CD14-positive monocyte (primary cell): ENCODE data around the gene TOM1L2. TPM values are rescaled to one million over a fixed set of nuclear protein-coding genes. Genes with fewer than 3 reads are reported as not detected.

Experiments used
- DNase-seq, 3 donors: peaks; one replicate each; pipeline ENCODE4 v3.0.0-alpha.2; 2011 to 2022
- H2AFZ ChIP-seq: 2 replicates; pipeline ENCODE4 v1.6.0; 2012; ENCODE audit warnings: mild to moderate bottlenecking, low read depth, low read length, inconsistent platforms; ENCODE audit not compliant: insufficient read depth, poor library complexity, severe bottlenecking
- H3K27ac ChIP-seq, 2 donors: 1 replicate in 1 of 2; 2 replicates in 1 of 2; pipeline ENCODE4 v1.5.1; 2012 to 2013; ENCODE audit warnings: low read length in 2 of 2, control low read depth in 1 of 2, inconsistent platforms in 1 of 2, low read depth in 1 of 2, mild to moderate bottlenecking in 1 of 2
- H3K27me3 ChIP-seq, 2 donors: one replicate each; pipeline versions ENCODE4 v1.6.0 to v1.6.1; 2011 to 2013; ENCODE audit warnings: low read length in 2 of 2; ENCODE audit not compliant: control insufficient read depth in 2 of 2, insufficient read depth in 2 of 2
- H3K36me3 ChIP-seq, 2 donors: replicated peaks in 1 of 2; 1 replicate in 1 of 2; 2 replicates in 1 of 2; pipeline versions ENCODE4 v1.5.1 to v1.6.1; 2012 to 2013; ENCODE audit warnings: low read length in 2 of 2, control low read depth in 1 of 2, inconsistent platforms in 1 of 2, mild to moderate bottlenecking in 1 of 2; ENCODE audit not compliant: insufficient read depth in 2 of 2, control insufficient read depth in 1 of 2
- H3K4me1 ChIP-seq, 2 donors: 1 replicate in 1 of 2; 2 replicates in 1 of 2; pipeline versions ENCODE4 v1.5.1 to v1.6.1; 2012 to 2013; ENCODE audit warnings: low read length in 2 of 2, control low read depth in 1 of 2, inconsistent platforms in 1 of 2, mild to moderate bottlenecking in 1 of 2, moderate library complexity in 1 of 2; ENCODE audit not compliant: insufficient read depth in 2 of 2, control insufficient read depth in 1 of 2
- H3K4me2 ChIP-seq: replicated peaks from 2 replicates; pipeline ENCODE3; 2012; ENCODE audit warnings: low read length, moderate library complexity, mild to moderate bottlenecking; ENCODE audit not compliant: poor library complexity, severe bottlenecking; ENCODE audit errors: extremely low read depth
- H3K4me3 ChIP-seq, 3 experiments: fragments of 200-600 bp in 1 of 3; sonication (generic) in 1 of 3; replicated peaks in 1 of 3; 1 replicate in 2 of 3; 2 replicates in 1 of 3; pipeline ENCODE4 v1.5.1; 2011 to 2013; ENCODE audit warnings: low read length in 3 of 3, mild to moderate bottlenecking in 3 of 3, control low read depth in 2 of 3, low read depth in 2 of 3, inconsistent platforms in 1 of 3, moderate library complexity in 1 of 3
- H3K79me2 ChIP-seq: 2 replicates; pipeline ENCODE4 v1.6.0; 2012; ENCODE audit warnings: mild to moderate bottlenecking, control low read depth, inconsistent platforms, low read length, moderate library complexity; ENCODE audit not compliant: insufficient read depth
- H3K9ac ChIP-seq: 2 replicates; pipeline ENCODE4 v1.6.0; 2017; ENCODE audit warnings: low read length, mild to moderate bottlenecking; ENCODE audit not compliant: insufficient read depth, poor library complexity, severe bottlenecking
- H3K9me3 ChIP-seq, 2 donors: replicated peaks in 1 of 2; 1 replicate in 1 of 2; 2 replicates in 1 of 2; pipeline versions ENCODE4 v1.5.1 to v1.6.1; 2012 to 2013; ENCODE audit warnings: low read length in 2 of 2, control low read depth in 1 of 2; ENCODE audit not compliant: control insufficient read depth in 1 of 2, insufficient read depth in 1 of 2
- H4K20me1 ChIP-seq: 2 replicates; pipeline ENCODE4 v1.6.0; 2012; ENCODE audit warnings: mild to moderate bottlenecking, low read length, control low read depth, moderate library complexity; ENCODE audit not compliant: insufficient read depth
- H3K27ac Mint-ChIP-seq, 7 donors: one replicate each; pipeline ENCODE4 v1.8.0; 2020; ENCODE audit warnings: mild to moderate bottlenecking in 7 of 7, mixed read lengths in 7 of 7, moderate library complexity in 6 of 7, inconsistent platforms in 2 of 7
- H3K27me3 Mint-ChIP-seq, 3 donors: one replicate each; pipeline ENCODE4 v1.8.0; 2021 to 2022; ENCODE audit warnings: low read depth in 3 of 3, mild to moderate bottlenecking in 3 of 3, mixed read lengths in 3 of 3, moderate library complexity in 3 of 3, inconsistent platforms in 1 of 3
- H3K36me3 Mint-ChIP-seq, 2 donors: one replicate each; pipeline ENCODE4 v1.8.0; 2020; ENCODE audit warnings: mixed read lengths in 2 of 2, inconsistent platforms in 1 of 2, mild to moderate bottlenecking in 1 of 2
- H3K4me1 Mint-ChIP-seq: one replicate; pipeline ENCODE4 v1.8.0; 2020; ENCODE audit warnings: mild to moderate bottlenecking, mixed read lengths
- H3K4me3 Mint-ChIP-seq, 2 donors: one replicate each; pipeline ENCODE4 v1.8.0; 2020; ENCODE audit warnings: mild to moderate bottlenecking in 2 of 2, mixed read lengths in 2 of 2, moderate library complexity in 1 of 2
- H3K9me3 Mint-ChIP-seq, 7 donors: one replicate each; pipeline ENCODE4 v1.8.0; 2020 to 2022; ENCODE audit warnings: mixed read lengths in 7 of 7, mild to moderate bottlenecking in 6 of 7, moderate library complexity in 6 of 7, inconsistent platforms in 2 of 7
- WGBS: methylation state at CpG from one replicate; pipeline ENCODE4 v1.1.5; 2013; ENCODE audit warnings: missing lambda C conversion rate; ENCODE audit not compliant: insufficient coverage; 5-methylcytosine and 5-hydroxymethylcytosine counted together
- intact Hi-C, 2 donors: fragments of 100-400 bp; cut with micrococcal nuclease; formaldehyde crosslinking; loops; one replicate each; pipeline versions ENCODE4 v1.15.0 to v1.15.1; 2023
- polyA plus RNA-seq, 3 donors: library from polyadenylated mRNA; depleted of rRNA in 1 of 3; unstranded in 2 of 3; stranded (reverse) in 1 of 3; fragments of 300-500 nt in 2 of 3; fragments of >200 nt in 1 of 3; fragmentation: Illumina TruSeq in 2 of 3; gene quantifications; 1 replicate in 2 of 3; 2 replicates in 1 of 3; pipeline ENCODE4 v1.2.3, GENCODE V29; 2012 to 2021
- TF ChIP-seq, protein P1 (sequence below): fragments of 200-600 bp; IDR thresholded peaks from one replicate; pipeline ENCODE4 v1.8.0; 2022; ENCODE audit warnings: antibody characterized with exemption, mild to moderate bottlenecking

TOM1L2 gene
- polyA plus RNA-seq, 3 donors = 1.7 to 28.2 (median 2.8) TPM

DNA sequence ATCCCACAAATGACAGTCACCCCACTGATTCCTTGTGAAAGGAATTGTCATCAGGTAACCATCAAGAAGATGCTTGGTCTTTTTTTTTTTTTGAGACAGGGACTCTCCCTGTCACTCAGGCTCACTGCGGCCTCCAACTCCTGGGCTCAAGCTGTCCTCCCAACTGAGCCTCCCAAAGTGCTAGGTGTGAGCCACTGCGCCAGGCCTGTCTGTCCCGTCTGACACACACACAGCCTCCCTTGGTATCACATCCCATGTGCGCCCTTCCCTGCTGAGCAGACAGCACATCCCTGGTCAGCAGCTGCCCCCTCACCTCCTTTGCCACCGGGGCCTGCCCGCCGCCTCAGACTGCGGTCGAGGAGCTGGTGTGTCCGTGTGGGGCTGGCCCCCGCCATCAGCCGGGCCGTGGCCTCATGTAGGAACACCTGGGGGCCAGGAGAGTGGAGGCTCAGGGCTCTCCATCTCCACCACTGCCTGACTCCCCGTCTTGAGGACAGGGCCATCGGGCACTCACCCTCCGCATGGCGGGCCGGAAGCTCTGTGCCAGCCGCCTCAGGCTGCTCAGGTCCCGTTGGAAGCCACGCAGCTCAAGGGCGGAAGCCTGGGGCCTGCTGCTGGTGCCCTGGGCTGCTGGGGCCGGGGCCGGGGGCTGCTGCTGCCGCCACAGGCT lies 159.0 kb downstream of the TOM1L2 start:
- Mint-ChIP-seq H3K9me3 (peaks cover 0 to 2% (median 0%) of the 10 kb centered on the region in 7 donors), H3K27ac (peak overlapping the region in 2 of 7 donors; percentile 15 to 30), H3K27me3 (peaks cover 0 to 3% (median 3%) of the 10 kb centered on the region in 3 donors), H3K4me1 (peaks cover 5% of the 10 kb centered on the region), H3K36me3 (peaks cover 51 to 74% of the 10 kb centered on the region in 2 donors), H3K4me3 (no peak overlapping the region)
- Histone ChIP-seq H2AFZ (no peak overlapping the region), H4K20me1 (peaks cover 17% of the 10 kb centered on the region), H3K9ac (no peak overlapping the region), H3K4me1 (peaks cover under 1 to 1% of the 10 kb centered on the region in 2 donors), H3K4me2 (no peak overlapping the region), H3K27ac (no peak overlapping the region), H3K79me2 (no peaks in the 10 kb centered on the region), H3K27me3 (no peaks in the 10 kb centered on the region), H3K36me3 (peaks cover 59 to 78% of the 10 kb centered on the region in 2 donors), H3K9me3 (no peaks in the 10 kb centered on the region), H3K4me3 (no peak overlapping the region)
- intact Hi-C loops = loop anchor here (5.0 to 10.0 kb wide), 2 partner anchors 212 to 224 kb away; partner anchors contain the start of genes ATPAF2 (in 1 of the 2) and GID4 (in 1 of the 2)
- WGBS = 96% methylated on average over 25 of the region's 25 CpGs
- DNase-seq = no peak
- TF ChIP-seq, protein P1, sequence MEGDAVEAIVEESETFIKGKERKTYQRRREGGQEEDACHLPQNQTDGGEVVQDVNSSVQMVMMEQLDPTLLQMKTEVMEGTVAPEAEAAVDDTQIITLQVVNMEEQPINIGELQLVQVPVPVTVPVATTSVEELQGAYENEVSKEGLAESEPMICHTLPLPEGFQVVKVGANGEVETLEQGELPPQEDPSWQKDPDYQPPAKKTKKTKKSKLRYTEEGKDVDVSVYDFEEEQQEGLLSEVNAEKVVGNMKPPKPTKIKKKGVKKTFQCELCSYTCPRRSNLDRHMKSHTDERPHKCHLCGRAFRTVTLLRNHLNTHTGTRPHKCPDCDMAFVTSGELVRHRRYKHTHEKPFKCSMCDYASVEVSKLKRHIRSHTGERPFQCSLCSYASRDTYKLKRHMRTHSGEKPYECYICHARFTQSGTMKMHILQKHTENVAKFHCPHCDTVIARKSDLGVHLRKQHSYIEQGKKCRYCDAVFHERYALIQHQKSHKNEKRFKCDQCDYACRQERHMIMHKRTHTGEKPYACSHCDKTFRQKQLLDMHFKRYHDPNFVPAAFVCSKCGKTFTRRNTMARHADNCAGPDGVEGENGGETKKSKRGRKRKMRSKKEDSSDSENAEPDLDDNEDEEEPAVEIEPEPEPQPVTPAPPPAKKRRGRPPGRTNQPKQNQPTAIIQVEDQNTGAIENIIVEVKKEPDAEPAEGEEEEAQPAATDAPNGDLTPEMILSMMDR = no peak

DNA sequence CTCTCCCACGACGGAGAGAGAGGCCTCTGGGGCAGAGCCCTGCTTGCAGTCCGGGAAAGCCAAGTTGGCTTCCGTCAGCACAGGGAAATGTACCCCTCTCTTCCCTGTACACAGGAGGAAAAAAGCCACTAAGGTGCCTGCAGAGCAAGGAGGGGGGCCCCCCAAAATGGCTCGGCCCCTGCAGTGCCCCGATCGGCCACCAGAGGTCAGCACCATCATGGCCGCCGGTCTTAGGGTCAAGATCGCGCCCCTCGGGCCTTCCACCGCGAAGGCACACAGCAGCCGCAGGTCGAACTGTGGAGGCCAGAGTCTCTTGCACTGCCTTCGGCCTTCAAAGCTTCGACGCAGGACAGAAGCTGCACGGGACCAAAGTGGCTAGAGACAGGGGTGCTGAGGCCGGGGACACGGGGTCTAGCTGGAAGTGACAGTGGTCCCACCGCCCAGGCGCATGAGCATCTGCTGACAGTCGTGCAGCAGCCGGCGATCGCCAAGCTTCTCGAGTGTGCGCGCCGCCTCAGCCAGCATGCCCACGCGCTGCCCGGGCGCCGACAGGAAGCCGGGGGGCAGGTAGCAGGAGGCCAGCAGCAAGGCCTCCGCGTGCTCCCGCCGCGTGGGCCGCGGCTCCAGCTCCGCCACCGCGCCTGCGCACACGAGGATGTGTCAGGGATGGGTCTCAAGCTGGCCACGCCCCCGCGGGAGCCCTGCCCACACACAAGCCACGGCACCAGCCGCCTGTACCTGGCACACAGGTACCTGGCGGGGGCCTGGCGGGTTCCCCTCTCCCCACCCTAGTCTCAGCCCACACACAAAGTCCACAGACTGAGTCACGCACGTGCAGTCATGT lies 159.8 kb downstream of the TOM1L2 start:
- Histone ChIP-seq H3K36me3 (peaks cover 55 to 72% of the 10 kb centered on the region in 2 donors), H3K79me2 (no peaks in the 10 kb centered on the region), H3K4me1 (no peaks in the 10 kb centered on the region), H2AFZ (no peak overlapping the region), H3K9ac (no peak overlapping the region), H3K9me3 (no peaks in the 10 kb centered on the region), H3K27ac (no peak overlapping the region), H3K27me3 (no peaks in the 10 kb centered on the region), H3K4me3 (no peak overlapping the region), H4K20me1 (peaks cover 16% of the 10 kb centered on the region), H3K4me2 (no peak overlapping the region)
- intact Hi-C loops = loop anchor here (1.0 to 10.0 kb wide), 3 partner anchors 48 to 225 kb away; partner anchors contain the start of genes ATPAF2 (in 1 of the 2) and GID4 (in 1 of the 2)
- Mint-ChIP-seq H3K36me3 (peaks cover 46 to 66% of the 10 kb centered on the region in 2 donors), H3K27me3 (peaks cover 0 to 3% (median 3%) of the 10 kb centered on the region in 3 donors), H3K4me3 (no peak overlapping the region), H3K4me1 (no peaks in the 10 kb centered on the region), H3K9me3 (peaks cover 0 to 2% (median 0%) of the 10 kb centered on the region in 7 donors), H3K27ac (peak overlapping the region in 2 of 7 donors; percentile 15 to 50)
- TF ChIP-seq, protein P1 = peak; percentile 100
- DNase-seq = peak; percentile 54 to 64 (median 56)
- 73% methylated on average over 55 of the region's 59 CpGs for WGBS
